ENCODE data around the gene ZBTB3. TPM values are rescaled to one million over a fixed set of nuclear protein-coding genes. Genes with fewer than 3 reads are reported as not detected.

ZBTB3 gene
- total and polyA plus RNA-seq, 2 of the 13 experiments (the other 11 are each of a cell fraction or from before 2014, with no cell fraction given) = 3.4 to 5.2 TPM

DNA sequence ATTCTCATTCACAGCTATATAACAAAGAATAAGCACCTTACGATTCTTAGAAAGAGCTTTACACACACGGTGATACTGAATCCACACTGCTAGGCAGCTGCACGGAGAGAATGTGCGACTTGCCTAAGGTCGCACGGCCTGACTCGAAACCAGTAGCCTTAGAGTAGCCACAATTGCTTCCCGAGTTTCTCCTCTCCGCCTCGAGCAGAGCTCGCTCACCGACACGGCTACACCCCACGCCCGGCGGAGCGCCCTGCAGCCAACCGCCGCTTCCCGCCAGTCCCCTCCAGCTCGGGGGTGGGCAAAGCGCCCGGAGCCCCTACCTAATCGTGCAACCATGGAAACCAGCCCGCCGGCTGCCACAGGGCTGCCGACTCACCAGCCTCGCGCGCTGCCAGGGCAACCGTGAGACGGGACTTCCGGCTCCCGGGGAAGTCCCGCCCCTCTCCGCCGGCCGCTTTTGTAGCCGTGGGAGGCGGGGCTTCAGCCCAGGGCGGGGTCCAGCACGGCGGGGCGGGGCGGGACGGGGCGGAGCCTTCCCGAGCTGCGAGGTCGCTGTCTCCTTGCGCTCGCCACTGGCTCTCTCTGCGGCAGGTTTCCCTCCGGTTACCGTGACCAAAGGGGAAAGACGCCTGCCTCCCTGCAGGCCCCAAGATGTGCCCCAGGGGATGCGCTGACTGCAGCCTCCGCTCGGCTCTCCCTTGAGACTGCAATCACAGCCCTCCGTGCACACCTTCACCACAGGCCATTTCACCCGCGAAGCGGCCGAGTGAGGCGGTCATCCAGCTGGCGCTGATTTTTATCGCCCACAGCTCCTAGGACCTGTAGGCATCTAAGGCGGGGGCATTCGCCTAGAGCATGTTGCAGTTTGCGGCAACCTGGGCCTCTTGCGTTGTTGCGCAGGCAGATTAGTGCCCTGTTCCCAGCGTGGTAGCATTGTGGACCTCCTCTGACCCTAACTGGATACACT, 47.8 kb downstream of the ZBTB3 start (continued):
- TF ChIP-seq, protein P1, sequence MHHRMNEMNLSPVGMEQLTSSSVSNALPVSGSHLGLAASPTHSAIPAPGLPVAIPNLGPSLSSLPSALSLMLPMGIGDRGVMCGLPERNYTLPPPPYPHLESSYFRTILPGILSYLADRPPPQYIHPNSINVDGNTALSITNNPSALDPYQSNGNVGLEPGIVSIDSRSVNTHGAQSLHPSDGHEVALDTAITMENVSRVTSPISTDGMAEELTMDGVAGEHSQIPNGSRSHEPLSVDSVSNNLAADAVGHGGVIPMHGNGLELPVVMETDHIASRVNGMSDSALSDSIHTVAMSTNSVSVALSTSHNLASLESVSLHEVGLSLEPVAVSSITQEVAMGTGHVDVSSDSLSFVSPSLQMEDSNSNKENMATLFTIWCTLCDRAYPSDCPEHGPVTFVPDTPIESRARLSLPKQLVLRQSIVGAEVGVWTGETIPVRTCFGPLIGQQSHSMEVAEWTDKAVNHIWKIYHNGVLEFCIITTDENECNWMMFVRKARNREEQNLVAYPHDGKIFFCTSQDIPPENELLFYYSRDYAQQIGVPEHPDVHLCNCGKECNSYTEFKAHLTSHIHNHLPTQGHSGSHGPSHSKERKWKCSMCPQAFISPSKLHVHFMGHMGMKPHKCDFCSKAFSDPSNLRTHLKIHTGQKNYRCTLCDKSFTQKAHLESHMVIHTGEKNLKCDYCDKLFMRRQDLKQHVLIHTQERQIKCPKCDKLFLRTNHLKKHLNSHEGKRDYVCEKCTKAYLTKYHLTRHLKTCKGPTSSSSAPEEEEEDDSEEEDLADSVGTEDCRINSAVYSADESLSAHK (CRISPR knock-in tag; IDR thresholded peaks at IDR 0.05; ENCODE audit: borderline replicate concordance) = no peak
- TF ChIP-seq DNMT3B (CRISPR knock-in tag; conservative IDR thresholded peaks at IDR 0.05) (no peak), CENPX (CRISPR knock-in tag; IDR thresholded peaks at IDR 0.05) (no peak), REPIN1 (CRISPR knock-in tag; IDR thresholded peaks at IDR 0.05; ENCODE audit: borderline replicate concordance, low read depth) (peak; percentile 42; the same call in 1 of the 2 replicates), PPARG (CRISPR knock-in tag; conservative IDR thresholded peaks at IDR 0.05) (no peak), THAP11 (CRISPR knock-in tag; IDR thresholded peaks at IDR 0.05) (peak; percentile 69), KDM3A (CRISPR knock-in tag; IDR thresholded peaks at IDR 0.05; ENCODE audit: low read depth) (no peak; the same call in 1 of the 2 replicates), PRPF4 (IDR thresholded peaks at IDR 0.05; ENCODE audit: low read depth, low read length, poor library complexity, severe bottlenecking) (no peak), ZNF253 (CRISPR knock-in tag; IDR thresholded peaks at IDR 0.05; ENCODE audit: borderline replicate concordance) (no peak), ETV6 (CRISPR knock-in tag; conservative IDR thresholded peaks at IDR 0.05) (no peak), XRCC5 (optimal IDR thresholded peaks at IDR 0.05; ENCODE audit: low read length) (peak; percentile 35), BORCS8-MEF2B (CRISPR knock-in tag; IDR thresholded peaks at IDR 0.05) (peak; percentile 7; the same call in 1 of the 2 replicates), ATF7-NPFF (CRISPR knock-in tag; IDR thresholded peaks at IDR 0.05; ENCODE audit: low read depth) (peak; percentile 74), WIZ (CRISPR knock-in tag; IDR thresholded peaks at IDR 0.05) (no peak), ARNTL (CRISPR knock-in tag; IDR thresholded peaks at IDR 0.05) (no peak), ZNF24 (IDR thresholded peaks at IDR 0.05) (no peak), ZNF484 (CRISPR knock-in tag; IDR thresholded peaks at IDR 0.05; ENCODE audit: borderline replicate concordance, low read depth) (no peak), ZNF788 (CRISPR knock-in tag; IDR thresholded peaks at IDR 0.05; ENCODE audit: borderline replicate concordance) (peak; percentile 54; the same call in 1 of the 2 replicates), ZNF629 (CRISPR knock-in tag; conservative IDR thresholded peaks at IDR 0.05) (no peak)
- TF ChIP-seq, protein P2, sequence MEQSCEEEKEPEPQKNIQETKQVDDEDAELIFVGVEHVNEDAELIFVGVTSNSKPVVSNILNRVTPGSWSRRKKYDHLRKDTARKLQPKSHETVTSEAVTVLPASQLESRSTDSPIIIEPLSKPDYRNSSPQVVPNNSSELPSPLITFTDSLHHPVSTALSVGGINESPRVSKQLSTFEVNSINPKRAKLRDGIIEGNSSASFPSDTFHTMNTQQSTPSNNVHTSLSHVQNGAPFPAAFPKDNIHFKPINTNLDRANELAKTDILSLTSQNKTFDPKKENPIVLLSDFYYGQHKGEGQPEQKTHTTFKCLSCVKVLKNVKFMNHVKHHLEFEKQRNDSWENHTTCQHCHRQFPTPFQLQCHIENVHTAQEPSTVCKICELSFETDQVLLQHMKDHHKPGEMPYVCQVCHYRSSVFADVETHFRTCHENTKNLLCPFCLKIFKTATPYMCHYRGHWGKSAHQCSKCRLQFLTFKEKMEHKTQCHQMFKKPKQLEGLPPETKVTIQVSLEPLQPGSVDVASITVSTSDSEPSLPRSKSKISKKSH (CRISPR knock-in tag; IDR thresholded peaks at IDR 0.05; ENCODE audit: borderline replicate concordance) = no peak
- TF ChIP-seq, protein P3, sequence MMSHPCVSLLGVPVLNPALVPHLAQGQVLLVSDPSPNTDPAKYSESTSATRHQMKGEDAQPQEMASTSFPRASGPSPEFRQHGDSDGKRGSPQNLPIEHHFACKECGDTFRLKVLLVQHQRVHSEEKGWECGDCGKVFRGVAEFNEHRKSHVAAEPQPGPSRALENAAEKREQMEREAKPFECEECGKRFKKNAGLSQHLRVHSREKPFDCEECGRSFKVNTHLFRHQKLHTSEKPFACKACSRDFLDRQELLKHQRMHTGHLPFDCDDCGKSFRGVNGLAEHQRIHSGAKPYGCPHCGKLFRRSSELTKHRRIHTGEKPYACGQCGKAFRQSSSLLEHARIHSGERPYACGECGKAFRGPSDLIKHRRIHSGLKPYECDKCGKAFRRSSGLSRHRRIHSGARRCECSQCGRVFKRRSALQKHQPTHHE (CRISPR knock-in tag; IDR thresholded peaks at IDR 0.05; ENCODE audit: borderline replicate concordance) = no peak
- TF ChIP-seq, protein P4, sequence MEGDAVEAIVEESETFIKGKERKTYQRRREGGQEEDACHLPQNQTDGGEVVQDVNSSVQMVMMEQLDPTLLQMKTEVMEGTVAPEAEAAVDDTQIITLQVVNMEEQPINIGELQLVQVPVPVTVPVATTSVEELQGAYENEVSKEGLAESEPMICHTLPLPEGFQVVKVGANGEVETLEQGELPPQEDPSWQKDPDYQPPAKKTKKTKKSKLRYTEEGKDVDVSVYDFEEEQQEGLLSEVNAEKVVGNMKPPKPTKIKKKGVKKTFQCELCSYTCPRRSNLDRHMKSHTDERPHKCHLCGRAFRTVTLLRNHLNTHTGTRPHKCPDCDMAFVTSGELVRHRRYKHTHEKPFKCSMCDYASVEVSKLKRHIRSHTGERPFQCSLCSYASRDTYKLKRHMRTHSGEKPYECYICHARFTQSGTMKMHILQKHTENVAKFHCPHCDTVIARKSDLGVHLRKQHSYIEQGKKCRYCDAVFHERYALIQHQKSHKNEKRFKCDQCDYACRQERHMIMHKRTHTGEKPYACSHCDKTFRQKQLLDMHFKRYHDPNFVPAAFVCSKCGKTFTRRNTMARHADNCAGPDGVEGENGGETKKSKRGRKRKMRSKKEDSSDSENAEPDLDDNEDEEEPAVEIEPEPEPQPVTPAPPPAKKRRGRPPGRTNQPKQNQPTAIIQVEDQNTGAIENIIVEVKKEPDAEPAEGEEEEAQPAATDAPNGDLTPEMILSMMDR (CRISPR knock-in tag; IDR thresholded peaks at IDR 0.05) = no peak
